Liver (tissue), 9 donors: Measurements from ENCODE around the gene UBALD1. TPM values are rescaled to one million over a fixed set of nuclear protein-coding genes. Genes with fewer than 3 reads are reported as not detected.

Experiments used
- DNase-seq: peaks from one replicate; pipeline ENCODE4 v3.0.0-alpha.2; 2017; ENCODE audit warnings: low spot score
- H3K27ac ChIP-seq, 2 donors: one replicate each; pipeline ENCODE4 v1.7.0; 2013; ENCODE audit warnings: inconsistent platforms in 2 of 2, low read length in 2 of 2, control low read depth in 1 of 2, low read depth in 1 of 2, mild to moderate bottlenecking in 1 of 2
- H3K27me3 ChIP-seq, 4 donors: one replicate each; pipeline versions ENCODE4 v1.6.1 to v1.7.0; 2013; ENCODE audit warnings: low read length in 3 of 4, inconsistent platforms in 1 of 4, mild to moderate bottlenecking in 1 of 4, moderate library complexity in 1 of 4; ENCODE audit not compliant: control insufficient read depth in 4 of 4, insufficient read depth in 4 of 4
- H3K36me3 ChIP-seq, 4 donors: one replicate each; pipeline versions ENCODE4 v1.6.1 to v1.7.0; 2013; ENCODE audit warnings: low read length in 3 of 4, mild to moderate bottlenecking in 3 of 4, low read depth in 1 of 4, moderate library complexity in 1 of 4; ENCODE audit not compliant: control insufficient read depth in 4 of 4, insufficient read depth in 3 of 4
- H3K4me1 ChIP-seq, 4 donors: one replicate each; pipeline versions ENCODE4 v1.6.1 to v1.7.0; 2013; ENCODE audit warnings: low read length in 3 of 4, mild to moderate bottlenecking in 3 of 4, moderate library complexity in 1 of 4; ENCODE audit not compliant: control insufficient read depth in 4 of 4, insufficient read depth in 4 of 4
- H3K4me3 ChIP-seq, 3 donors: one replicate each; pipeline versions ENCODE4 v1.6.1 to v1.7.0; 2013; ENCODE audit warnings: low read length in 3 of 3, control low read depth in 1 of 3, low read depth in 1 of 3, mild to moderate bottlenecking in 1 of 3
- H3K9ac ChIP-seq, 2 donors: one replicate each; pipeline ENCODE4 v1.7.0; 2013; ENCODE audit warnings: low read length in 2 of 2, mild to moderate bottlenecking in 2 of 2, moderate library complexity in 2 of 2, control low read depth in 1 of 2, low read depth in 1 of 2
- H3K9me3 ChIP-seq, 4 donors: one replicate each; pipeline versions ENCODE4 v1.6.1 to v1.7.0; 2013; ENCODE audit warnings: low read length in 3 of 4; ENCODE audit not compliant: control insufficient read depth in 4 of 4
- ATF3 ChIP-seq: IDR thresholded peaks from 2 replicates; pipeline ENCODE4 v1.6.1; 2016; ENCODE audit warnings: antibody characterized with exemption
- CTCF ChIP-seq: fragments of 150-350 bp; IDR thresholded peaks from 2 replicates; pipeline ENCODE4 v1.5.1; 2017; ENCODE audit warnings: improper control_type of control experiment, low read depth, low read length; ENCODE audit not compliant: missing input control
- EGR1 ChIP-seq, 2 donors: IDR thresholded peaks; 2 replicates each; pipeline ENCODE4 v1.6.1; 2016 to 2018; ENCODE audit warnings: antibody characterized with exemption in 2 of 2, low read depth in 2 of 2
- GABPA ChIP-seq, 2 donors: IDR thresholded peaks in 1 of 2; conservative IDR thresholded peaks in 1 of 2; 2 replicates each; pipeline ENCODE4 v1.6.1; 2016; ENCODE audit warnings: antibody characterized with exemption in 2 of 2, mild to moderate bottlenecking in 1 of 2, moderate library complexity in 1 of 2
- HNF4A ChIP-seq, 2 donors: conservative IDR thresholded peaks; 2 replicates each; pipeline ENCODE4 v1.6.1; 2016; ENCODE audit warnings: antibody characterized with exemption in 2 of 2, mild to moderate bottlenecking in 2 of 2
- HNF4G ChIP-seq: IDR thresholded peaks from 2 replicates; pipeline ENCODE4 v1.6.1; 2016; ENCODE audit warnings: antibody characterized with exemption
- JUND ChIP-seq, 2 donors: IDR thresholded peaks; 2 replicates each; pipeline ENCODE4 v1.6.1; 2016; ENCODE audit warnings: antibody characterized with exemption in 2 of 2
- MAX ChIP-seq: IDR thresholded peaks from 2 replicates; pipeline ENCODE4 v1.6.1; 2016; ENCODE audit warnings: antibody characterized with exemption
- RAD21 ChIP-seq, 2 donors: IDR thresholded peaks; 2 replicates each; pipeline ENCODE4 v1.6.1; 2016; ENCODE audit warnings: antibody characterized with exemption in 2 of 2, mild to moderate bottlenecking in 2 of 2
- REST ChIP-seq: IDR thresholded peaks from 2 replicates; pipeline ENCODE4 v1.6.1; 2016; ENCODE audit warnings: antibody characterized with exemption, mild to moderate bottlenecking
- RXRA ChIP-seq, 2 donors: IDR thresholded peaks; 2 replicates each; pipeline ENCODE4 v1.6.1; 2017 to 2018; ENCODE audit warnings: antibody characterized with exemption in 2 of 2, mild to moderate bottlenecking in 1 of 2
- SP1 ChIP-seq: IDR thresholded peaks from 2 replicates; pipeline ENCODE4 v1.6.1; 2018; ENCODE audit warnings: antibody characterized with exemption, mild to moderate bottlenecking
- ZBTB33 ChIP-seq: IDR thresholded peaks from 2 replicates; pipeline ENCODE4 v1.6.1; 2016; ENCODE audit warnings: antibody characterized with exemption
- WGBS: extraction: QIAGEN DNeasy Blood & Tissue Kit; methylation state at CpG from one replicate; pipeline ENCODE4 v1.1.7; 2013; 5-methylcytosine and 5-hydroxymethylcytosine counted together
- polyA plus RNA-seq, 2 donors: library from polyadenylated mRNA; stranded (reverse) in 1 of 2; unstranded in 1 of 2; fragments of 200-250 nt in 1 of 2; fragments of >200 nt in 1 of 2; fragmentation: Nextera tagmentation in 1 of 2; extraction: Ambion mirVana in 1 of 2; gene quantifications; one replicate each; pipeline versions ENCODE4 v1.2.1 to v1.2.3, GENCODE V29; 2013 to 2015
- total RNA-seq, 2 donors: library from RNA; depleted of rRNA; stranded (reverse); fragments of >200 nt; gene quantifications; one replicate each; pipeline ENCODE4 v1.2.3, GENCODE V29; 2014
- donor health status: healthy.
- donor health status: healthy.
- donor health status: healthy.
- donor health status: healthy.
- donor health status: healthy.

The UBALD1 gene
- total and polyA plus RNA-seq, 4 donors: 4.5 to 22.4 (median 7.5) TPM

GRCh38 chr16:4606354-4606753 lies 8.3 kb downstream of the UBALD1 start:
- Histone ChIP-seq H3K9ac (no peak overlapping the region), H3K36me3 (peaks cover 0 to 11% (median 8%) of the 10 kb centered on the region in 4 donors), H3K27me3 (no peaks in the 10 kb centered on the region), H3K4me1 (peaks cover 0 to 29% (median 9%) of the 10 kb centered on the region in 4 donors), H3K4me3 (no peak overlapping the region), H3K27ac (no peak overlapping the region), H3K9me3 (no peaks in the 10 kb centered on the region)
- 51% methylated on average over 9 of the region's 9 CpGs for WGBS
- TF ChIP-seq REST (no peak), ZBTB33 (no peak), RXRA (IDR thresholded peaks at IDR 0.05) (no peak), HNF4G (no peak), RAD21 (IDR thresholded peaks at IDR 0.05) (no peak), CTCF (no peak), MAX (no peak), ATF3 (no peak)
- no peak for DNase-seq

GRCh38 chr16:4604401-4604800 lies 10.3 kb downstream of the UBALD1 start:
- WGBS: 73% methylated on average over 15 of the region's 15 CpGs
- DNase-seq: no peak
- Histone ChIP-seq H3K9me3 (no peaks in the 10 kb centered on the region), H3K9ac (no peak overlapping the region), H3K27me3 (no peaks in the 10 kb centered on the region), H3K27ac (no peak overlapping the region), H3K4me1 (peaks cover 0 to 14% (median 2%) of the 10 kb centered on the region in 4 donors), H3K4me3 (no peak overlapping the region), H3K36me3 (peaks cover 0 to 11% (median 6%) of the 10 kb centered on the region in 4 donors)
- no peak for TF ChIP-seq HNF4A (conservative IDR thresholded peaks at IDR 0.05)
- no peak for TF ChIP-seq ATF3
- no peak for TF ChIP-seq EGR1 (IDR thresholded peaks at IDR 0.05; ENCODE audit: low read depth in 2 of 2)
- TF ChIP-seq REST: no peak
- no peak for TF ChIP-seq ZBTB33
- no peak for TF ChIP-seq MAX
- TF ChIP-seq JUND (IDR thresholded peaks at IDR 0.05): no peak
- TF ChIP-seq CTCF: no peak
- TF ChIP-seq GABPA (IDR thresholded peaks at IDR 0.05 in 1 of 2, conservative IDR thresholded peaks at IDR 0.05 in 1 of 2): no peak
- no peak for TF ChIP-seq SP1
